Cerebellar nuclear complex (tissue), 1 donor: ENCODE data around the gene KLK13.

Experiments
- DNase-seq, 2 experiments: peaks; one replicate each; lab custom pipeline; 2025; lab: John Stamatoyannopoulos, UW

Gene KLK13, protein sequence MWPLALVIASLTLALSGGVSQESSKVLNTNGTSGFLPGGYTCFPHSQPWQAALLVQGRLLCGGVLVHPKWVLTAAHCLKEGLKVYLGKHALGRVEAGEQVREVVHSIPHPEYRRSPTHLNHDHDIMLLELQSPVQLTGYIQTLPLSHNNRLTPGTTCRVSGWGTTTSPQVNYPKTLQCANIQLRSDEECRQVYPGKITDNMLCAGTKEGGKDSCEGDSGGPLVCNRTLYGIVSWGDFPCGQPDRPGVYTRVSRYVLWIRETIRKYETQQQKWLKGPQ

DNA sequence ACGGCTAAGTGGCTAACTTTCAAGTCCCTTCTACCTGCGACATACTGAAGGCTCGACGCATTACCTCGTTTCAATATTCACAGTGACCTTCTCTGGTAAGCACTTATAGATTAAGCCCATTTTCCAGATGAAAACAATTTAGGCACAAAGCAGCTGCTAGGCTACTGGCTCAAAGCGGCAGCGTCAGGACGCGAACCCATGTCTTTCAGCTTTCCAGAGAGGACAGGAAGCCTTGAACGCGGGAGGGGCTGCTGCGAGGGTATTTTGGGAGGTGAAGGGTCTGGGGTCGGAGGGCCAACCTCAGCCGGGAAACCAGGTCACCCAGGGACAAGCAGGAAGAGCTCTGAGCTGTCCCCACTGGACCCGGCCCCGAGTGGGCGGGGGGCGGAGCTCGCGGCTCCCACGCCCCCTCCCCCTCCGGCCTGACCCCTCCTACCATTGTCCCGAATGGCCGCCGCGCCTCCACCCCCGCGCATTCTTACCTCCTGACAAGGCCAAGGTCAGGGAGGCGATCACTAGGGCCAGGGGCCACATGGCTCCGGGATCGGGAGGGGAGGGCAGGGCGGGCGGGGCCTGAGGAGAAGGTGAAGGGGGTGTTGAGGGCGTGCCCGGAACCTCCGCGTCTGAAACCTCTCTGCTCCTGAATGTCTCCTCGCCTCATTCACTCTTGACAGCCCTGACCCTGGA lies at the start of gene KLK13:
TSS of gene KLK13 (minus strand) at position 559 of the 687 bp plus-strand sequence. CDS start at position 534, 25 bp downstream.
- no peak for DNase-seq

DNA sequence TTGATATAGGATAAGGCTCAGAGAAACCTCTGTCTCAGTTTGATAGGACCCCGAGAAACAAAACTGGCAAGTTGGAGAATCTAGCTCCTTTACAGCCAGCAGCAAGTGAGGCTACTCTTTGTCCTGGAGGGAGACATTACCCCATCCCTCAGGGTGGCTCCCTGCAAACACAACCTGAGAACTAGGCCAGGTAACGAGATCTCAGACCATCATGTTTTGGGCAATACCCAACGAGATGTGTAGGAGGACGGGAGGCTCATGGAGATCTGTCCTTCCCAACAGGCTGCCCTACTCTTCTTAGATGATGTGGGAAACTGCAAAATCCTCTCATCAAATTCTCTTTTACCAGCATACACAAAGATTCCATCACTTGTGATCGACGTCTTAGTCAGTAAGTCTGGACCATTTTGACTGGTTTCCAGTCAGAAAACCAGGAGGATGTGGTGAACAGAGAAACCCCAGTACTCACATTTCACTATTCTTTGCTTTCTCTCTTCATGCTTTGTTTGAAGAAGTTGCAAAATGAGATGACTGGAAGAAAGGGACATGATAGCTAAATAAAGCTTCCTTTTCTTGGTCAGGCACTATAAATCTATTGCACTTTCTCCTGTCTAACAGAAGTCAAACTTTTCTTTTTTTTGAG lies 49.3 kb upstream of the KLK13 start:
- DNase-seq, result no peak

DNA sequence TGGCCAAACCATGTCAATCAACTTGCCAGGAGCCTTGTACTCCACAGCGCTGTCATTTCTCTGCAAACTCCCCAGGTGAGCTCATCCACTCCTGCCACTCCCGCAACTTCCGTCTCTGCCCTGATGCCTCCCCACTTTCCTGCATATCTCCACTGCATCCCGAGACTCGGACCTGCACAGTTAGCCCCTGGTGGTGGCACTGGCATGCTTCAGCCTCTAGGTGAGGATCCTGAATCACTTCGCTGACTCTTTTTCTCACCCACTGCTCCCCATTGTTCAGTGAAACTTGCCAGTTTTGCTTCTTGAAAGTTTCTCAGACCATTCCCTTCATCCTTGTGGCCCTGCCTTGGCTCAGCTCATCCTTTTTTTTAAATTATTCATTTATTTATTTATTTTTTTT lies 46.7 kb upstream of the KLK13 start:
- no peak for DNase-seq

DNA sequence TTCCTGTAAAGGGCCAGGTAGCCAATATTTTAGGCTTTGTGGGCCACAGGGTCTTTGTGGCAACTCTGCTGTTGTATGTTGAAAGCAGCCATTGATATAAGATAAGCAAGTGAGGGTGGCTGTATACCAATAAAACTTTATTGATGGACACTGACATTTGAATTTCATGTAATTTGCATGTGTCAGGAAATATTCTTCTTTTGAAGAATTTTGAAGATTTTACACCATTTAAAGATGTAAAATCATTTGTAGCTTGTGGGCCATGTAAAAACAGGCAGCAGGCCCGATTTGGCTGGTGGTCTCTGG lies 45.7 kb upstream of the KLK13 start:
- no peak for DNase-seq

DNA sequence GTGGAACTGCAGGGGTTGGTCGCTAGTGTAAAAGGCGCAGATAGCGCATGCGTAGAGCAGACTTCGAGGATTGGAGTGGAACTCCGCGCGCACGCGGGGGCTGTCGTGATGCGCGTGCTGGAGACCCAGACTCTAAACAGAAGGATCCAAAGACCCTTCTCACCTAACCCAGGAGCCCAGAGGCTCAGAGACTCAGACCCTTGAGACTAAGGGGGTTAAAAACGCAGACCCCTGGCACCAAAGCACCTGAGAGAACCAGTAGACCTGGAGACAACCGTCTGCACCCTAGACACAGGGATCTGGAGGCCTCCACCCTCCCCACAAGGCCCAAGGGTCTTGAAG lies 43.9 kb upstream of the KLK13 start:
- no peak for DNase-seq

DNA sequence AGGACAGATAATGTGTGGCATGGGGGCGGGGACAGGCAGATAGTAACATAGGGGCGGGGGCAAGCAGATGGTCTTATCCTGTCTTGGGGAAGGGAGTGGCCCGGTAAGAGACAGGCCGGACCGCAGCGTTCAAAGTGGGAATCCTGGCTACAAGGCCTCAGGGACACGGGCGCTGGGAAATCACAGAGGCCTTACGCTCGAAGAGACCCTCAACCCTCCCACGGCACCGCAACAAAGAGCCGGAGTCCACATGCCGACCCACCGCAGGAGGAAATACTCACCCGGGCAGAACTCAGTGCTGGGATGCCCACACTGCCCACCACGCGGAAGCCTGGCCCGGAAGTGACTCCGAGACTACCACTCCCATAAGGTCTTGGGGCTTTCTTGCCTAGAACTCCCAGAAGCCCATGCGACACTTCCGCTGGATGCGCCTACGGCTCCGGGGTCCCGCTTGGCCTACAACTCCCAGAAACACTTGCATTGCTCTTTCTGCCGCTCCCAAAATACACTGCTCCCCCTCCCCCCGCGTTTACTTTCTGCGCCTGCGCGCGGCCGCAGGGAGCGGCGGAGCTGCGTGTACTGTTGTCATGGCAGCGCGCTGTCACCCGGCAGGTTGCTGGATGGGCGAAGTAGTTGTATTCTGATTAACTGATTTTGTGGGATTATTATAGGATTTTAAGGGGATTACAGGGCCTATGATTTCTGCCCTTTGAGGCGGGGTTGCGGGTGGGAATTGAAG lies 43.3 kb upstream of the KLK13 start, which contains the start of gene CTU1:
TSS of gene CTU1 (minus strand) at position 344 of the 739 bp plus-strand sequence. CDS start 3,840 bp downstream, outside the sequence.
- DNase-seq, result peak; percentile 95

DNA sequence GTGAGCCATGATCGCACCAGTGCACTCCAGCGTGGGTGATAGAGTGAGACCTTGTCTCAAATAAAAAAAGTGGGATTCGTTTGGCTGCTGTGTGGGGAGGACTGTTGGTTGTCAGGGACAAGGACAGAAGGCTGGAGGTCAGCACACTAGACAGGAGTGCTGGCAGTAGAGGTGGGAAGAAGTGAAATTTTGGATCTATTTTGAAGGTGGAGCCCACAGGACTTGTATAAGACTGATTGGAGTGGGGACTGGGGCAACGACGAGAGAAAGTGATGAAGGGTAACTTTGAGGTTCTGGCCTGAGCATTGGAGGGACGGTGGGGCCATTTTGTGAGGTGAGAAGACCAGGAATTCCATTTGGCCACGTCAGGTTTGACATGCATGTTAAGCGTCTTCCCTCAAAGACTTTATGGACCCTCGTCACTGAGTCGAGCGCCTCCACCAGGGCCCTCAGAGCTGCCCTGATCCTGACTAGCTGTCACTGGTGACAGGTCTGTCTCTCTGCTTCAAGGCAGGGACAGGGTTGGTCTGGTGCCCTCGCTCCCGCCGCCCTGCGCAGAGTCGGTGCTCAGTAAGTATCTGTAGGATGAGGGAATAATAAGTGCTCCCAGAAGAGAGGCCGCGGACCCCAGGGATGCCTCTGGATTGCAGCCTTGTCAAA lies 42.6 kb upstream of the KLK13 start:
- no peak for DNase-seq

DNA sequence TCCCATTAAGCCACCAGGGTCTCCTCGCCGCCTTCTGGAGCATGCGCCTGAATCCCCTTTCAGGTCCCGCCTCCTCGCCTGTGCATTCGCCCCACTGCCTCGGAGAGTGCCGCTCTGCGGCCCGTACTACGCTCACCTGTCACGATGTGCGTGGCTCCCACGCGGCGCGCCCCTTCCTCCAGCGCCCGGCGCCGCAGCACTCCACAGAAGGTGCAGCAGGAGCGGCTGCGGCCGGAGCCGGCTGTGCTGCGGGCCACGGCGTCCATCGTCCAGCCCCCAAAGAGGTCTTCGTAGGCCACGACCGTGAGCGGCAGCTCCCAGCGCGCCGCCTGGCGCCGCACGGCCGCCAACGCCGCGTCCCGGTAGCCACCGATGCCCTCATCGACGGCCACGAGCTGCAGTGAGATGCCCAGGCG lies 39.0 kb upstream of the KLK13 start:
- DNase-seq, result no peak

DNA sequence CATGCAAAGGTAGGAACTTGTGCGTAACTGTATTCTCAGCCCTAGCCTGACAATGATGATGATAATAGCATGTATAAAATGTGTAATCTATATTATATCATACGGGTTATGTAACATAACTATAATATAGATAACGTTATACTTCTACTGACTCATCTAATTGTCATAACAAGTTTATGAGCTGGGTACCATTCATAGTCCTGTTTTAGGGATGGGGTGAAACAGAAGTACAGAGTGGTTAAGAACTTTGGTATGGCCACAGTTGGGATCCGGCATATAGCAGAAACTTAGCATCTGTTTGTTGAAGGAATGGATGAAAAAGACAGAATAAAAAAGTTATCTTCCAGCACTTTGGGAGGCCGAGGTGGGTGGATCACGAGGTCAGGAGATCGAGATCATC lies 38.1 kb upstream of the KLK13 start:
- DNase-seq, result no peak

DNA sequence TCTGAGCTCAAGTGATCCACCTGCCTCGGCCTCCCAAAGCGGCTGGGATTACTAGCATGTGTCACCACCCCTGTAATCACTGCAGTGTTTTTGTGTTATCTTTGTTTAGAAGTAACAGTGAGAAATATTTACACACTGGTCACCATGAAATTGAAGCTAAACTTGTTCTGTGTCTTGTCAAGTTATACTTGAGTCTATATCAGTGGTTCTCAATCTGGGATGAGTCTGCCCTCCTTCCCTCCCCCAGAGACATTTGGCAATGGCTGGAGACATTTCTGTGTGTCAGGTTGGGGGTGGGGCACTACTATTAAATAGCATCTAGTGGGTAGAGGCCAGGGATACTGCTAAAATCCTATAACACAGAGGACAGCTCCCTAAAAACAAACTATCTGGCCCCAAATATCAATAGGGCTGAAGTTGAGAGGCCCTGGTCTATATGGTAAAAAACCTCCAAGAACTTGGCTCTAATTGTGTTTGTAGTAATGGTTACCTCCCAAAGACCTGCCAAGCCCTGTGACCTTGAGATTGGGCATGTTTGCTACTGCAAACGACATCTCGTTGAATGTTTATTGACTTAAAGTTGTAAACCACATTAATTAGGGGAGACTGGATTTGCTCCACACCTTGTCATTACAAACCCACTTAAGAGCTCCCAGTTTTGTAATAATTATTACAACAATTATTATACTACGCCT lies 36.4 kb upstream of the KLK13 start:
- DNase-seq, result no peak

DNA sequence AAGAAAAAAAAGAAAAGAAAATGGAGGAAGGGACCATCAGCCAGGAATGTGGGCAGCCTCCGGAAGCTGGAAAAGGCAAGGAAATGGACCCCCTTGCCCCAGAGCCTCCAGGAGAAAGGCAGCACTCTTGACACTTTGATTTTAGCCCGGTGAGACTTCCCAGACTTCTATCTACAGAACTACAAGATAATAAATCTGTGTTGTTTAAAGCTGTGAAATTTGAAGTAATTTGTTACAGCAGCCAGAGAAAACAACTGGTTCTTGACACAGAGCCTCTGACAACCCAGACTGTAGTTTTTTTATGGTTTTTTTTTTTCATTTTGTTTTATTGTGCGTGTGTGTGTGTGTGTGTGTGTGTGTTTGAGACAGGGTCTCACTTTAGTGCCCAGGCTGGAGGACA lies 35.7 kb upstream of the KLK13 start:
- no peak for DNase-seq

DNA sequence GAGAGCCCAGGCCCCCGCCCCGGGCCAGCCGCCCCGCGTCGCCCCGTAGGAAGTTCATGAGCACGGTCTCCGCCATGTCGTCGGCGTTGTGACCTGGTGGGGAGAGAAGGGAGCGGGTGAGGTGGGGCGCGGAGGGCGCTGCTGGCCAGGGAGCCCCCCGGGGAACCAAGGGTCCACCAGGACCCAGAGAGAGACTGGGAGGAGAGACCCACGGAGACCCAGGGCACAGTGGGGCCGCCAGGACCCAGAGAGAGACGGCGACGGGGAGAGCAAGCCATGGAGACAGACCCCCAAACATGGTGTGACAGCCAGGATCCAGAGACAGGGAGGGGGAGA lies 34.1 kb upstream of the KLK13 start:
- DNase-seq, result no peak

DNA sequence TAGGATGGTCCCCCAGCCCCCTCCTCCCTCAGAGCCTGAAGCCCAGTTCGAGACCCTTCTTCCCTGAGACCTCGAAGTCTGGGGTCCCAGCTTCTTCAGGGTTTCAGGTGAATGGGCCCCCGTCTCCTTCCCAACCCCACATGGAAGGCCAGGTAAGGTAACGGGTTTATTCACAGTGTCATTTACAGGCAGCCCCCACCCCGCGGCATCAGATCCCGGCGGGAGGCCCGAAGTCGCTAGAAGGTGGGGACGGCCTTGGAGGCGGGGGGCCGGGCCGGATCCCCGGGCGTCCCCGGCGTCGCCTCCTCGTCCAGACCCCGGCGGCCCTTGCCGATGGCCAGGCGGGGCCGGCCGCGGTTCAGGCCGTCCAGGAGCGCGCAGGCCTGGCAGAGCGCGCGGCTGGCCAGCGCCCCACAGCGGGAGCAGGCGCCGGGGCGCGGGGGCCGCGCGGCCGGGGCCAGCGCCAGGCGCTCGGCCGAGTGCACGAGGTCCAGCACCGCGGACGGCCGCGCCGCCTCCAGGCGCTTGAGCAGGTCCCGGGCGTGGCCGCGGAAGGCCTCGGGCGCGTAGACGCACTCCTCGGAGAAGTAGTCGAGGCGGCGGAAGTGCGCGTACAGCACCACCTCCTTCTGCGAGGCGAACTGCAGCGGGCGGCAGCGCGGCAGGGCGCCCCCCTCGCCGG lies 33.6 kb upstream of the KLK13 start:
- DNase-seq, result no peak

DNA sequence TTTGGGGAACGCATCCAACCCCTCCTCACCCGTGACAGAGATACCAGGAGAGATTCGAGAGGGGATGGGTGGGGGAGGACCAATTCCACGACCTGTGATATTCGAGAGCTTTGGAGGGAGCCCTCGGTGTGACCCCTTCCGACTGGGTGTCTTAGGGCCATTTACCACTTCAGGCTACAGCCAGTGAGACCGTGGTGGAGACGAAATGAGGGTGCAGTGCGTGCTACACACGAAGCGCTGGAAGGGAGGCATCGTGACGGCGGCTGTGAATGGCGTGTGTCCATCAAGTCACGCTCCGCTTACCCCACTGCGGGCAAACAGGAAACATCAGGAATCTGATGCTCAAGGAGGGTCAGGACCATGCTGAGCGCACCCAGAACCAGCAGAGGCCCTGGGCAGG lies 32.9 kb upstream of the KLK13 start:
- no peak for DNase-seq

DNA sequence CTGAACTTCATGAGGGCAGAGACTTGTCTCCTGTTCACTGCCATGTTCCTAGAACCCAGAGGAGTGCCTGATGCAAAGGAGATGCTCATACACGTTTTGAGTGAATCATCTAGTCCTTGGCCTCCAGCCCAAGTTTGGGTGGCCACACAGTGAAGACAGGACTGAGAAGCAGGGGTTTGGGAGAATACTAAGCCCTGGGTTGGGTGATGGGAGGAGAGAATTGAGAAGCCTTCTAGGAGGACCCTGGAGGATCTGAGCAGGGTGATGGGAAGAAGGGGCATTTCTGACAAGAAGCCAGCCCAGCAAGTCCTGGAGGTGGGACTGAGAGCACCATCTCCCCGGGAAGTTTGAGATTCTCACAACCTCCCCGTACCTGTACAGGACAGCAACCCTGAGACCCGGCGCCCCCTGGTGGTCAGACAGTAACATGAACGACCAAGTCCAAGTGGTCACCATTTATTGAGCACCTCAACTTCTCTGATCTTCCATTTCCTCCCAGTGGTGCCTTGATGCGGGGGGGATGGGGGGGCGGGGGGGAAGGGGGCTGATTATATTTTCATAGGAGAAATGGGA lies 32.4 kb upstream of the KLK13 start:
- no peak for DNase-seq

DNA sequence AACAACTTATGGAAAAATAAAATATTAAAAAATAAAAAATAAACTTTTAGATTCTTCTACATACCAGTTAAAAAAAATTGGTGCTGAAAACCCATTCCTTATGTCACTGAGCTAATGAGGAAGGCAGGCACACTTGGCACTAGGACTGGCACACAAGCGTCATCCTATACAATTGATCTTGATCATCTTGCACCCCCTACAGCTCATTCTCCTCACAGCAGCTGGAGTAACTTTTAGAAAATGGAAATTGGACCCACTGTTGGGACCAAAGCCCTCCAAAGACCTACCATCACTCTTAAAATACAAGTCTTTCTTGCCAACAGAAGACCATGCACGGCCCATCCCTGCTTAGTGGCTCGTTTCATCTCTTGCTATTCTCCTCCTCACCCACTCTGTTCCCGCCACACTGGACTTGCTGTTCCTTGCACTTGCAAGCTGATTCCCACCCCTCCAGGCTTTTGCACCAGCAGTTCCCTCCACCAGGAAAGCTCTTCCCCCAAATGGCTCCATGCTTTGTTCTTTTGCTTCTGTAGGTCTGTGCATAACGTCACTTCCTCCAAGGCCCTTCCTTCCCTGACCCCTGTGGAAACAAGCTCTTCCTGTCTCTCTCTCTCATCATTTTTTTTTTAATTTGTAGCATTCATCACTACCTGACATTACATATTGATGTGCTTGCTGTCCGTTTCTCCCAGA lies 31.7 kb upstream of the KLK13 start:
- no peak for DNase-seq

DNA sequence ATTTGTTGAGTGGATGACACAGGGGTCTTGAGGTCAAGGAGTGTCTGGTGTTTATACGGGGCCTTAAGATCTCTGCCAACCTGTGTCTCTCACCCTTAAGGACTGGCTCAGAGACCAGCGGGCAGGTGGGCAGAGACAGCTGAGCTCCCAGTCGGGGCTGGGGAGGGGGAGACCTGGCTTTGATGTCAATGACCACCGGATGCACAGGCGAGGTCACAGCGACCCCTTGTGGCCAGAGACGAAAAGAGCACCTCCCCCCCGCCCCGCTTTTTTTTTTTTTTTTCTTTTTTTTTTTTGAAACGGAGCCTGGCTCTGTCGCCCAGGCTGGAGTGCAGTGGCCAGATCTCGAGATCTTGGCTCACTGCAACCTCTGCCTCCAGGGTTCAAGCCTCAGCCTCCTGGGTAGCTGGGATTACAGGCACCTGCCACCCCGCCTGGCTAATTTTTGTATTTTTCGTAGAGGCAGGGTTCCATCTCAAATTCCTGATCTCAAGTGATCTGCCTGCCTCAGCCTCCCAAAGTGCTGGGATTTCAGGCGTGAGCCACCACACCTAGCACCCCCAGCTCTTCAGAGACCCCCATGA lies 29.9 kb upstream of the KLK13 start:
- DNase-seq, result no peak

DNA sequence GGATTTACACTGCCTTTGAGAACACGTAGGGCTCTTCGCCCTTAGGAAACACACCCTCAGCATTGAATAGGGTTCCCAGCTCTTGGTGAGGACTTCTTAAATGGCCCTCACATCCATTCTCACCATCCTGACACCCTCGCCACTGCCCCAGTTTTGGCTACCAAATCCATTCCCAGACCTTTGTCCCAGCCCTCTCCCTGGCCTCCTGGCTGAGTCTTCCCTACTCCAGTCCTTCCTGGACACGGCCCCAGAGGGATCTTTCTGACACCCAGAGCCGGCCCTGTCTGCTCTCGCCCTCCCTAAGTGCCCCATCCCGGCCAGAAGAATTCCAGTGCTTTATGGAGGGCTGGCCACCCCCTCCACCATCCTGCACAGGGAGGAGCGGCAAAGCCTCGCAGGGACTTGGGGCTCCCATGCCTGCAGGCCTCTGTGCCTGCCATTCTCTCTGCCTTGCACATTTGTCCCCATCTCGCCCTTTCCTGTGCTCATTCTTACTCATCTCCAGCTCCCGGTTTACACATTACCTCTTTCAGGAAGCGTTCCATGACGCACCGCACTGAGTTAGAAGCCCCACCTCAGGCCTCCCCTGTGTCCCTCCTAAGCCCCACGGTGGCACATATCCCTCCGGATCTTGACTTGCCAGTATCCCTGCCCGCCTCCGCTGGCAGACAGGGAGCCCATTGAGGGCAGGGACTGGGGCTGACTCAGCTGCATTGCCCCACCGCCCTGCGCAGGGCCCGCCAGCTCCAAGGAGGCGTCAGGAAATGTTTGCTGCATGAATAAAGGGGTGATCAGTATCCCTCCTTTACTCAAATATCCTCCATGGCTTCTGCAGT lies 28.8 kb upstream of the KLK13 start:
- DNase-seq, result no peak

DNA sequence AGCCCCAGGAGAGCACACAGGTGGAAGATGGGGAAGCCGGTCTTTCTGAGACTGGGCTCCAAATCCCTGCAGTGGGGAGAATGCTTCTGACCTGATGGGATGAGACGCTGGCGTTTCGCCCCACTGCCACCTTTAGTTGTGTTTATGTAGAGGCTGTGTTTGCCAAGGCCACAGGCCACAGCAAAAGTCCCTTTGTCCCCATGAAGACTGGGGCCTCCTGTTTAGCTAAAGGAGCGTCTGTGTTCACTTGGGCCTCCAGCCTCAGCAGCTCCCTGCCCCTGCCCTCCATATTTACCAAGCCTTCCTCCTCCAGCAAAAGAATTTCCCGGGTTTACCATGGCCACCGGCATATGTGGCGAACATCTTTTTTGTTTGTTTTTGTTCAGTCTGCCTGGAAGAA lies 28.2 kb upstream of the KLK13 start:
- no peak for DNase-seq
